ENCODE data around the gene DLGAP5. TPM values are rescaled to one million over a fixed set of nuclear protein-coding genes. Genes with fewer than 3 reads are reported as not detected.

Gene DLGAP5
- total and polyA plus RNA-seq, 2 of the 4 experiments (the other 2 are of a cell fraction) = 14.9 to 19.0 TPM

DNA sequence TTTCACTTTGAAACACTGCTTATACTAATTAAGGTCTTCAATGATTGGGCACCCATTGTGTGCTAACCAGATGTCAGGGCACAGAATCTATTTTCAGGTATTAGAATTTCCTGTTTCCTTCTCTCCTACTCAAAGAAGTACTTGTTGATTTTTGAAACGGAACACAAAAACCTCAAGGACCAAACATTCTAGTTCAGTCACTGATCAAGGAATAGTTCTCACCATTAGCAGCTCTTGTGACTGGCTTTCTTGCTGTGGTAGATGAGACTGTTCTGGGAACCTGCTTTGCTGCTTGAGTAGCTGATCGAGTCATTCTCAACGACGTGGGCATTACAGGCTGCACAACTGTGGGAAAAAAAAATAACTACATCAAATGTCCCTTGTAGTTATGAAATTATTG is 11.0 kb downstream of the DLGAP5 start:
- ATAC-seq (ENCODE audit: low read depth) (no peak), DNase-seq (peak; percentile 38)
- Histone ChIP-seq H3K4me3 (ENCODE audit: insufficient read depth, low read depth, low read length) (no peak overlapping the region), H2AK9ac (replicated peaks; ENCODE audit: low read depth, low read length, poor library complexity) (no peak overlapping the region), H2BK20ac (ENCODE audit: low read depth, low read length) (no peak overlapping the region), H3K4me1 (ENCODE audit: control insufficient read depth, insufficient read depth, low read length) (no peaks in the 10 kb centered on the region), H2AK5ac (ENCODE audit: low read depth, low read length) (no peak overlapping the region), H3K23ac (ENCODE audit: low read depth, low read length) (no peak overlapping the region), H3K4me2 (ENCODE audit: low read depth, low read length) (no peak overlapping the region), H2AFZ (replicated peaks; ENCODE audit: low read length, poor library complexity) (no peak overlapping the region), H2BK5ac (ENCODE audit: low read depth, low read length, poor library complexity, severe bottlenecking) (no peak overlapping the region), H3K14ac (replicated peaks; ENCODE audit: low read depth, low read length) (no peak overlapping the region), H3K36me3 (ENCODE audit: control insufficient read depth, insufficient read depth, low read length) (peaks cover 4% of the 10 kb centered on the region; the same call in 1 of the 2 replicates), H3K27me3 (ENCODE audit: control insufficient read depth, insufficient read depth, low read length) (no peaks in the 10 kb centered on the region), H3K79me1 (ENCODE audit: low read depth in 1 of 2, low read length in 2 of 2) (peaks cover 11 to 13% of the 10 kb centered on the region in 2 experiments), H3K18ac (ENCODE audit: low read depth, low read length) (no peak overlapping the region), H4K20me1 (ENCODE audit: insufficient read depth, low read length) (no peaks in the 10 kb centered on the region), H4K8ac (ENCODE audit: low read depth in 2 of 2, low read length in 2 of 2) (no peak overlapping the region), H3K27ac (ENCODE audit: insufficient read depth, low read length) (no peak overlapping the region), H2BK15ac (ENCODE audit: low read depth, low read length) (no peak overlapping the region), H3K56ac (ENCODE audit: extremely low read depth, insufficient read depth, low read length) (no peak overlapping the region), H4K91ac (ENCODE audit: insufficient read depth, low read depth, low read length) (no peak overlapping the region), H2BK120ac (ENCODE audit: low read depth, low read length) (no peak overlapping the region), H3K9ac (ENCODE audit: low read depth, low read length) (no peak overlapping the region), H4K5ac (ENCODE audit: low read depth, low read length) (no peak overlapping the region), H3K9me1 (ENCODE audit: insufficient read depth, low read length) (peaks cover 4% of the 10 kb centered on the region), H3K9me3 (ENCODE audit: control insufficient read depth, insufficient read depth, low read length) (no peaks in the 10 kb centered on the region), H3K4ac (ENCODE audit: low read depth, low read length) (no peak overlapping the region)
- WGBS, 2 experiments (ENCODE audit: extremely low coverage in 2 of 2, insufficient read length in 1 of 2) = no CpG with 5 or more reads among the region's 4 CpGs
- intact Hi-C loops (cut with micrococcal nuclease) (no loop called here), dilution Hi-C loops (cut with HindIII; ENCODE audit: low sequenced_read_pairs, unreplicated experiment) (no loop called here), in situ Hi-C loops (cut with MboI; ENCODE audit: low sequenced_read_pairs) (no loop called here)
- ChIA-PET CTCF (no interaction called here), POLR2A (ENCODE audit: unreplicated experiment) (no interaction called here)
- TF ChIP-seq RAD21 (IDR thresholded peaks at IDR 0.05; ENCODE audit: low read length) = no peak
- TF ChIP-seq FOS (IDR thresholded peaks at IDR 0.05; ENCODE audit: low read depth, low read length) = no peak
- no peak for TF ChIP-seq MAZ (IDR thresholded peaks at IDR 0.05; ENCODE audit: borderline replicate concordance, low read depth, low read length)
- TF ChIP-seq CHD1 (IDR thresholded peaks at IDR 0.05; ENCODE audit: low read depth, low read length) = no peak
- no peak for TF ChIP-seq POLR2A (IDR thresholded peaks at IDR 0.05; ENCODE audit: low read depth, low read length)
- no peak for TF ChIP-seq BHLHE40 (IDR thresholded peaks at IDR 0.05; ENCODE audit: low read depth, low read length)
- TF ChIP-seq RCOR1 (IDR thresholded peaks at IDR 0.05; ENCODE audit: insufficient replicate concordance, low read length) = no peak
- TF ChIP-seq SMC3 (IDR thresholded peaks at IDR 0.05; ENCODE audit: low read depth, low read length) = no peak
- no peak for TF ChIP-seq CTCF (conservative IDR thresholded peaks at IDR 0.05; ENCODE audit: low read depth, low read length)
- no TSS peak for BruUV-seq (replicated peaks)
